Epithelial cell of esophagus (primary cell): ENCODE data around the gene FAM131B.

ENCODE experiments used
- DNase-seq: peaks from one replicate; pipeline ENCODE4 v3.0.0; 2010; ENCODE audit warnings: low read depth
- H3K4me3 ChIP-seq: 2 replicates; pipeline ENCODE4 v1.5.1; 2011; ENCODE audit warnings: mild to moderate bottlenecking, low read length, control low read depth
- CTCF ChIP-seq: IDR thresholded peaks from 2 replicates; pipeline ENCODE4 v1.5.1; 2011; ENCODE audit warnings: low read depth, mild to moderate bottlenecking, low read length, control low read depth, inconsistent platforms; ENCODE audit not compliant: insufficient read depth; ENCODE audit errors: missing control alignments

FAM131B gene

GRCh38 chr7:143329471-143330170, 32.9 kb downstream of the FAM131B start:
- no peak for TF ChIP-seq CTCF
- DNase-seq = no peak
- no peak overlapping the region for H3K4me3 ChIP-seq

- H3K4me3 ChIP-seq = no peak overlapping the region
- TF ChIP-seq CTCF = no peak
- DNase-seq = no peak
These were observed 34.6 kb downstream of the FAM131B start for GRCh38 chr7:143327903-143328302.

GRCh38 chr7:143325240-143325639, 37.3 kb downstream of the FAM131B start:
- no peak for DNase-seq
- H3K4me3 ChIP-seq = no peak overlapping the region
- TF ChIP-seq CTCF = no peak

- DNase-seq = no peak
- H3K4me3 ChIP-seq = no peak overlapping the region
- TF ChIP-seq CTCF = no peak
These were observed 38.9 kb downstream of the FAM131B start for GRCh38 chr7:143323653-143324052.

GRCh38 chr7:143322760-143323633, 39.5 kb downstream of the FAM131B start:
- TF ChIP-seq CTCF = no peak
- DNase-seq = no peak
- H3K4me3 ChIP-seq = no peak overlapping the region

- H3K4me3 ChIP-seq = no peak overlapping the region
- TF ChIP-seq CTCF = peak; percentile 30
- DNase-seq = peak; percentile 33
These were observed 40.8 kb downstream of the FAM131B start for GRCh38 chr7:143321734-143322133.
